HG02943 (cell line): ENCODE data around the gene MS4A6A.
"Not testable (repeated sequence)": the region's sequence is repeated elsewhere in the genome, so short reads cannot be mapped to it uniquely, and the experiment has no call there.

ENCODE experiments used
- ATAC-seq: cut with Tn5 transposase; IDR thresholded peaks from one replicate; pipeline ENCODE4 v1.9.1; 2021; ENCODE audit warnings: mild to moderate bottlenecking, low read depth, moderate library complexity; ENCODE audit not compliant: unreplicated experiment

MS4A6A gene

DNA sequence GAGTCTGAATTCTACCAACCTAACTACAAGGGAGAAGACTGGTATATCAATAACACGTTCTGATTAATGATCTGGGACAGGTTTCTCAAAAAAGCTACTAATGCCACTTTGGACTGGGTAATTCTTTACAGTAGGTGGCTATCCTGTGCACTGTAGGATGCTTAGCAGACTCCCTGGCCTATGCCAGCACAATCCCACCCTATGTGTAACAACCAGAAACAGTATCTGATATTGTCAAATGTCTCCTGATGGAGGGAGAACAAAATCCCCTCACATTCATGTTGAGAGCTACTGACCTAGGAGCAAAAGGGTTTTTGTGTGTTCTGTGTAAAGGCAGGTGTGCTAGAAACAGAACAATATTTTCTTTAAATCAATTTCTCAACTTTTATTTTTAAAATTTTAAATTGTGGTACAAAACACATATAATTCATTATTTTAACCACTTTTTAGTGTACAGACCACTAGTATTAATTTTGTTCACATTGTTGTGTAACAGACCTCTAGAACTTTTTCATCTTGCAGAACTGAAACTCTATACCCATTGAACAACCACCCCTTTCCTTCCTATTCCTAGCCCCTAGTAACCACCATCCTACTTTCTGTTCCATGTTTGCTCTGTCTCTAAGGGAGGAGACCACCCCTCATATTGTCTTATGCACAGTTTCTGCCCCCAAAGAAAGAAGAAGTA is 2.1 kb upstream of the MS4A6A start:
- ATAC-seq, result no peak

DNA sequence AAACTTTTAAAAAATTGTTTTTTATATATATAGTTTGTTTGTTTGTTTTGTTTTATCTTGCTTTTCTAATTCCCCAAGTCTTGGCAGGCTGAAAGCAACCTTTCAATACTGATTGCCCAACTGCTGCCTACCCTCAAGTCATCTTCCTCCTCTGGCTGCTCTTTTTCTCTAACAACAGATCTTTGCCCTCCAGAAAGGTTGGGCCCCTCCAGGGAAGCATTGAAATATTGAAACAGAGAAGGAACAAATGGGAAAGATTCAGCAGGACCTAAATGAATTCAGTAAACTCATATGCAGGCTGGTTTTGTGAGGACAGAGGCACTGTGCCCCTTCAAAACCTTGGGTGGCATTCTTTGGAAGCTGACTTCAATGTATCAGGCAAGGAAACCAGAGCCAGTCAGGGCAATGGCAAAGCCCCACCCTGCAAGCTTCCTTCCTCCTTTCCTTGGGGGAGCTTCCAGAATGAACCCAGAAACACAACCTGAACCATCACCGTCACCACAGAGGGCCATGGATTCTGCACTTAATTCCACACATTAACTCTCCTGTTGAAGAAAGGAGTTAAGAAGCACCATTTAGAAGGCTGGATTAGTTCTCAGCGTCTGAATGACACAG is 815 bp upstream of the MS4A6A start:
- no peak for ATAC-seq

DNA sequence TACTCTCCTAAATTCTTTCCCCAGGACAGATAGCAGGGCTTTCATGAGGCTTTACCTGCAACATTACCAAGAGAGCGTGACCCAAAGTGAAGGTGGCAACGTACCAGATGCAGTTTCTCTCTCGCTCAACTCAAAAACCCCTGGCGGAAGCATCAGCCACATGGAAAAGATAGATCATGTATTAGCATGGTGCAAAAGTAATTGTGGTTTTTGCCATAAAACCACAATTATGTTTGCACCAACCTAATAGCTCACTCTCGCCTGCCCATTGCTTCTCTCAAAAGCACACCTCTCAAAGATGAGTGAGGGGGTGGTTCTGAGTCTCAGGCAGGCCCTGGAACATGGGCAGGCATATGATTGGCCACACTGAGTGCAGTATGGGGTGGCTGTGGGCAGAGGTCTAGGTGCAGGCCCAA is 7.0 kb downstream of the MS4A6A start:
- no peak for ATAC-seq

DNA sequence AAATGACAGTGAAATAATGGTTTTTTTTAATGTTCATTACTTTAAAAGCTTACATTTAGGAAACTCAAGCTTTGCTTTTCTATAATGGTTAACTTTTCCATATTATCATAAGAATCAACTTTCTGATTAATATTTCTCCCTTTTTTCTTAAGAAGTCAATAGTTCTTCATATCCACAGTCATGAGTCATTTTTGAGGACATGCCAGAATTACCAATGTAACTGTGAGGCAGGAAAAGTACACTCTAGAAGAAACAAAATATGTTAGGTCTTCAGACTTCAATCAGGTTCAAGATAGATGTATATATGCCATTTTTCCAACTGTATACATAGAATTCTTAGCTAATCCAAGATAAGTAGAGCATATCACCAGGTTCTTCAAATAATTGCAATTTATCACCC is 10.9 kb downstream of the MS4A6A start:
- no peak for ATAC-seq

- ATAC-seq, result no peak
These were observed 12.3 kb downstream of the MS4A6A start for GRCh38 chr11:60170566-60170965.

- no peak for ATAC-seq
These were observed 13.5 kb downstream of the MS4A6A start for GRCh38 chr11:60169264-60169915.

GRCh38 chr11:60168306-60168705 is 14.6 kb downstream of the MS4A6A start:
- ATAC-seq, result no peak

- ATAC-seq, result no peak
These were observed 16.9 kb downstream of the MS4A6A start for GRCh38 chr11:60165951-60166350.

- ATAC-seq, result no peak
These were observed 17.3 kb downstream of the MS4A6A start for GRCh38 chr11:60165538-60165937.

- ATAC-seq, result no peak
These were observed 18.3 kb downstream of the MS4A6A start for GRCh38 chr11:60164550-60165075.

DNA sequence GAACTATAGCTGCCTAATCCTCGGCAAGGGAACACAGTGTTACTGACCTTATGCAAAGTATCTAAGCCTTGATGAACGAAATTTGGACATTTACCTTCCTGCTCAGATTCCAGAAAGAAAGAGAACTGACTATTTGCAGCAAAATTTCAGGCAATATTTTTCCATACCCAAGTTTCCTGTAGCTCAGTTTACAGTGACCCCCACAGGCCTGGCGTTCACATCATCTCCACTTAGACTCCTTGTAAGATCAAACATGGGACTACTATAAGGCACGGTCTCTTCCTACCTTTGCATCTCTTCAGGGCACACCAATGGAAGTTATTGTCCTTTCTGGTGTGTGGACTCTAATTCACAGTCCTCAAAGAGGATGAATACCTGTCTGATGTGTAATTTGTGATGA is 21.1 kb downstream of the MS4A6A start:
- no peak for ATAC-seq

GRCh38 chr11:60161107-60161506 is 21.8 kb downstream of the MS4A6A start:
- no peak for ATAC-seq

DNA sequence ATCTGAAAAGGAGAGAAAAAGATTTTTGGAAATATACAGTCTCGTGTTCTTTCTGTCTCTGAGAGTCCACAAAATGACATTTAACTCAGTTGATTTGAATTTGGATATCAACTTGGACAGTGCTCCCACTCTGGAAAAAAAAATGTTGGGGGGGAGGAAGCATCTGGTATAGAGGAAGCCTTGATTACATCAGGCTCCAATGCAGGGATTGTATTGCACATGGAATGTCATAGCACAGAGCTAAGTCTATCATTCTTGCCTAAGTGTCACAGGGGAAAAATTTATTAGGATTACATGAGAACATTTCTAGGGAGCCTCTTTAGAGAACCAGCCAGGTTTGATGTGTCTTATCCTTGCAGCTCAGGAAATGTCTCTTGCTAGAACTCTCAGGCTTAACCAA is 23.0 kb downstream of the MS4A6A start:
- no peak for ATAC-seq

DNA sequence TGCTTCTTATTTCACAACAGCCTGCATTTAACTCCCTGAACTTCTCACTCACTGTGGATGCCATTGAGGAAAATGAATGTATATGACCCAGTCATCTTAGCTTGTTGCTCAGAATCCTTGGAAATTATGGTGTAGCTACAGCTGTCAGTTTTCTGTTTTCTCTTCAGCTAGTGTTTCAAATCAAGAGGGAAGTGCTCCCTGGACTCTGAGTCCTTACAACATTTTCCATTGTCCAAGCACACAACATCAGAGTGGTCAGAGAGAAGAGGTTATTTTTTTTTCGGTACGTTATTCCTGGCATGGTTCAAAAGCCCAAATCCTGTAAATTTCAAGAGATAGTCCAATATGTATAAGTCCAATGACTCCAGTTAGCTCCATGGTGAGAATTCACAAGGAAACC is 23.6 kb downstream of the MS4A6A start:
- ATAC-seq, result no peak

GRCh38 chr11:60158636-60159035 is 24.2 kb downstream of the MS4A6A start:
- no peak for ATAC-seq

- no peak for ATAC-seq
These were observed 27.0 kb downstream of the MS4A6A start for GRCh38 chr11:60155931-60156330.

GRCh38 chr11:60152727-60153126 is 30.2 kb downstream of the MS4A6A start:
- ATAC-seq, result not testable (repeated sequence)

GRCh38 chr11:60150279-60150678 is 32.6 kb downstream of the MS4A6A start:
- no peak for ATAC-seq

GRCh38 chr11:60145677-60146076 is 37.2 kb downstream of the MS4A6A start:
- ATAC-seq, result no peak

- ATAC-seq, result no peak
These were observed 39.1 kb downstream of the MS4A6A start for GRCh38 chr11:60143768-60144167.

DNA sequence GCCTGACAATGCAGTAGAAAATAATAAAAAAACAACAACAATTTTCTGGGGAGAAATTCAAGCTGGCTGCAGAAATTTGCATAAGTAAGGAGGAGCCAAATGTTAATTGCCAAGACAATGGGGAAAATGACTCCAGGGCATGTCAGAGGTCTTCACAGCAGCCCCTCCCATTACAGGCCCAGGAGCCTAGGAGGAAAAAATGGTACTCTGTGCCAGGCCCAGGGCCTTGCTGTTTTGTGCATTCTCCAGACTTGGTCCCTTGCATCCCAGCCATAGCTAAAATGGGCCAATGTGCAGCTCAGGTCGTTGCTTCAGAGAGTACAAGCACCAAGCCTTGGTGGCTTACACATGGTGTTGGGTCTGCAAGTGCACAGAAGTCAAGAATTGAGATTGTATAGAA is 49.0 kb downstream of the MS4A6A start:
- no peak for ATAC-seq

GRCh38 chr11:60131912-60132311 is 51.0 kb downstream of the MS4A6A start:
- no peak for ATAC-seq
